ENCODE data around the gene ACP5.

DNA sequence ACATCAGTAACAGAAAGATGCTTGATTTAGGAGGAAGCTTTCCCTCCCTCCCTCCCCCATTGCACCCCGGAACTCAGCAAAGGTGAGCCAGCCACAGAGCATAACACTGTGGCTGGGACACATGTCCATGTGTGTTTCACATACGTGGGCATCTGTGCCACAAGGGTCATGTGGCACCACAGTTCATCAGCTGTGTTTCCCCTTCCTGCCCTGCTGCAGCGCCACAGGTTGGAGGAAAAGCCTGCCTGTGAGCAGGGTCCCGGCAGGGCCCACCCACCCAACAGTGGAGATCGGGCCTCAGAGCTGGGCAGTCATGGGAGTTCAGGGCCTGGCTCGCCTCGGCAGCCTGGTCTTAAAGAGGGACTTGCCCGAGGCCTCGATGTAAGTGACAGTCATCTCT lies 2.8 kb downstream of the ACP5 start:
- TF ChIP-seq CTCF (IDR thresholded peaks at IDR 0.05): no peak
- TF ChIP-seq POLR2A (IDR thresholded peaks at IDR 0.05): no peak

Data from Peyer's patch (tissue), 4 donors.